DMS 273 treated with DMSO at 0.1 percent for 48 hours (cell line): ENCODE measurements around the gene DNAJC21.
"Not testable (repeated sequence)": the region's sequence is repeated elsewhere in the genome, so short reads cannot be mapped to it uniquely, and the experiment has no call there.

Experiments
- DNase-seq: peaks from one replicate; lab custom pipeline; 2025; lab: John Stamatoyannopoulos, UW

The DNAJC21 gene

DNA sequence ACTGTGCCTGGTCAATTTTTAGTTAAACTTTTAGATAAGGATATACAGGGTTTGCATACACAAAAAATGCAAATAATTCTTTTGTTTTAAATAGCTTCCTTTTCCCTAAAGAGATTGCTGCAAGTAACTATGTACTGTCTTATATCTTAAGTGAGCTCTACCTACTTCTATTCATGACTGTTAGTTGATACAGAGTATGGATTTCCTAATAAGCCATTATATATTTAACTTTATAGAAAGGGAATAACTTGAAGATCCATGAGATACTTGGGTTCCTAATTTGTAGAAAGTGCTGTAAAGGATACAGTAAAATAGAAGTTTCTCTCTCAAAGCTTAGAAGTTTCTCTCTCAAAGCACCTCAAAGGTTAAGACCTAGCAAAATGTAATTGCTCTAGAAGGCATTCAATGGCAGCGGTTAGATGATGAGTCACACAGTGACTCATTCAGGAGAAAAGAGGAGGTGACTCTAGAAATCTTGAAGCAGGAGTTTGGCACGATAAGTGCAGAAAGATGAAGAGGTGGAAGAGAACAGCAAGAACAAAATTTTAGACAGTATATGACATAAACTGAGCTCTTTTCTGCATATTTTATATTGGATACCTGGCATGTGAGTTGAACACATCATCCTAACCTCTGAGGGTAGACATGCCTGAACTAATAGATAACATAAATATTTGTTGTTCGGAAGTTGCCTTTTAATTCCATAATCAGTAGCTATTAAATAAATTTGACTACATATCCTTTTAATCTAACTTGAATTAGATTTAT is 5.5 kb upstream of the DNAJC21 start:
- DNase-seq = no peak

DNA sequence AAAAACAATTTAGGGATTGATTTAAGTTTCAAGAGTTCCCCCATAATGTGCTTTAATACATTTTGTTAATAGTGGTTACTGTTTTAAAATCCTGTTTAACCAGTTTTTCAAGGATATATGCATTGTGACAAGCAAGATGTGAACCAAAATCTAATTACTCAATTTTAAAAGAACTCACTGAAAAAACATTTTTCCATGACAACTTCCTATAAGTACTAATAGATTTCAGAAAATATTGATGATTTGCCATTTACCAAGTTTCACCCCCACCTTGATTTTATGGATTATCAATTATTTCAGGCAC is 4.9 kb upstream of the DNAJC21 start:
- DNase-seq = no peak

DNA sequence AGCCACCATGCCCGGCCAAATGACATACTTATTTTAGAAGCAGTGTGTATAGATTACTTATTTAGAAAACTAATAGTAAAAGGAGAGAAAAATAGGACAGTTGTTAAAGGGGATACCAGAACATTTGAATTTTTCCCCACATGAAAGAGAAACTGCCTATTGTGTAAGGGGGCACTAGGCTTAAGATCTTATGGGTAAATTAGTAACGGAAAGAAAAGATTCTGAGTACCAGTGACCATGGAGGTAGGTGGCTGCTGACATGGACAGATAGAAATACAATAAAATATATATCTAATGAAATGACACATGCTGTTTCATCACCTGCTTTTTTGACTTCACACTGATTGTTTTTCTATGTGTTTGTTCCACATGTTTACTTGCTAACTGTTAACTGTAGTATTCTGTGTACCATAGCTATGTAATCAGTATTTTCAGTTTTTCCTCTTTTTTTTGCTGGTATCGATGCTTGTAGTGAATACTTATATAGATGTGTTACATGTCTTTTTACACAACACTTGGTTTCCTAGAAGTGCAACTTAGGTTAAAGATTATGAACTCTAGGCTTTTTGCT is 3.0 kb upstream of the DNAJC21 start:
- DNase-seq = no peak

DNA sequence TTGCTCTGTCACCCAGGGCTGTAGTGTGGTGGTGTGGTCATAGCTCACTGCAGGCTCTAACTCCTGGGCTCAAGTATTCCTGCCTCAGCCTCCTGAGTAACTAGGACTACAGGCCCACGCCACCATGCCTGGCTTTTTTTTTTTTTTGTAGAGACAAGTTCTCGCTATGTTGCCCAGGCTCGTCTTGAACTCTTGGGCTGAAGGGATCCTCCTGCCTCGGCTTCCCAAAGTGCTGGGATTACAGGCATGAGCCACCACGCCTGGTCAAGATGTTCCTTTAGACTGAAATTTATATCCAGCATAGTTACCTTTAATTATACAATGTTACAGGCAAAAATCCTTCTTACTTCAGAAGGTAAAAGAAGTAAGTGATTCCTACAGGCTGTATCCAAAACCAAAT is 1.6 kb upstream of the DNAJC21 start:
- no peak for DNase-seq

DNA sequence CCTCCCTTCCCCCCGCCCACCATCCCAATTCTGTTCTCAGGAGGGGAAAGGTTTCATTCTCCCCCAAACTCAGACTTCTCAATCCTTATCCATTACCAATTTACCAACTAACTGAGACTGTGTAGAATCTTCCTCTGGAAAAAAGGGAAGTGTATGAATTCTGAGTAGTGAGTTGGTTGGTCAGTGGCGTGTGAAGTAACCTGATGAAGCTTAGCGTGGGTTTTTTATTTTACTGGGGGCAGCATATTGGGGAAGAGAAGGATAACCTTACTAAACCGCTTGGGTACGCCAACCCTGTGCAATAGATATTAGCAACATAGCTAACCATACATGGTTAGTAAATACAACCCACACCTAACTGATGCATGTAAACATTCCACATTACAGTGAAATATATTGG is 1.1 kb upstream of the DNAJC21 start:
- DNase-seq = no peak

DNA sequence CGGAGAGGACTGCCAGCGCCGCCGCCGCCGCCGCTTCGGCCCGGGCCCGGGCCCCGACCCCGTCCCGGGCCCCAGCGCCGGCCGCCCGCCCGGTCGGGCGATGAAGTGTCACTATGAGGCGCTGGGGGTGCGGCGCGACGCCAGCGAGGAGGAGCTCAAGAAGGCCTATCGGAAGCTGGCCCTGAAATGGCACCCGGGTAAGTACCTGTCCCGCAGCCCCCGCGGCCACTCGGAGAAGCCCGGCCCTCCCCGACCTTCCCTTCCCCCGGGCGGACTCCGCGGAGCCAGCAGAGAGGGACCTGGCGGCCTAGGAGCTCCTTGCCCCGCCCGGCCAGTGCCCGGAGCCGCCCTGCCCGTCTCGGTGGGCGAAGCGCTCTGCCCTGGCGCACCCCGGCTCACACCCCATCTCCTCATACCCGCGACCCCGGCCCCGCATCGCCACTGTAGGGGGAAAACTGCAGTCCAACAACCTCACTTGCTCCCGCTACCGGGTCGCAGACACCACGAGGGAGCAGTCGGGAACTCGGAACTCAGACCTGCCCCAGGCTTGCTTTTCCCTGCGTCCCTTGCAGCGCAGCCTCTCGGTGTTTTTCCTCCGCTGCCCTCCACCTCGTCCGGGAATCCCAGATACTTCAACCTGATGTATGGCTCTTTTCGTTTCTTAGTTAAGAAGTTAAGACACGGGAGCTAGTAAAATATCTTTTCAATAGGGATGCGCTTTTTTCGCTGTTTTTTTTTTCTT is 532 bp downstream of the DNAJC21 start:
- peak; percentile 50 for DNase-seq

DNA sequence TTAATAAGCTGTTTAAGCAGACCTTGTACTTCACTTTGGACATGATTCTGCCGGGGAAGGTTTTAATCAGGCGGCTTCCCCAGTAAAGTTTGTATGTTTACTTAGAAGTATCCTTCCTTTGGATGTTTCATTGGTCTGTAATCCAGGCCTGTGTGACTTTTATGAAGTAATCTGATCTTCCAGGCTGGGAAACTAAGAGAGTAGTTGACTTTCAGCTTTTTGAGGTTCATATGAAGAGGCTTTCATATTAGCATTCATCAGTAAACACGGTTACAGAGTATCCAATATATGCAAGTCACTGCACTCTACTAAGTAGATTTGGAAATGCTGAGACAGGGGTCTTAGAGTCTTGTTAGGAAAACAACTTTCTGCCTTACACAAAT is 1.1 kb downstream of the DNAJC21 start:
- DNase-seq = no peak

DNA sequence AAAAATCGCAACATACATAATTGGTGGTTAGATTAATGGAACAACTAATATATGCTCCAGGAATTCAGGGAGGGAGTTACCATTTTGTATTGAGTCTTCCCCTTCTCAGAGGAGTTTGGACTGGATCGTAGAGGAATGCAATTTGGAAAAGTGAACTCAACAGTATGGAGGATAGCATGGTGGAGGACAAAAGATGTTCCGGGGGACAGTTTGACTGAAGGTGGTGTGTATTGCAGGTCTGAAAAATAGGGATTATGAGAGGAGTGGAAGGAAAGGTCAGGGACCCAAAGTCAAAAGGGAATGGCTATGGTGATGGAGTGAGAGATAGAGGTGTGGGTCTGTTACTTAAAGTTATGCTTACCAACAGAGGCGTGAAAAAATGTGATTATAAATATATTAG is 1.5 kb downstream of the DNAJC21 start:
- DNase-seq = no peak

DNA sequence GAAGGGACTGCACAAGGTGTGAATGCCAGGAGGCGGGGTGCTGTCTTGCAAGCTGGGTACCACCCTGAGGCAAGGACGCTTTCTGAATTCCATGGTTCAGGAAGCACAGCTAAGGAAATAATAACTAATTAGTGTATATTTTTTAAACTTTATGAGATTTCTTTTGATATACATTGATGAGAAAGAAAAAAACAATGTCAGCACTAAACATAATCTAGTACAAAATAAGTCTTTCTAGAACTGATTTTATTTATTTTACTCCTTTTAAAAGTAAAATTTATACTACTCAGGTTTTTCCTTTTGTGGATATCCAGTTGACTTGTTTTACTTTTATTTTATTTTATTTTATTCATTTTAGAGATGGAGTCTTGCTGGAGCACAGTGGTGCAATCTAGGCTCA is 3.6 kb downstream of the DNAJC21 start:
- no peak for DNase-seq

DNA sequence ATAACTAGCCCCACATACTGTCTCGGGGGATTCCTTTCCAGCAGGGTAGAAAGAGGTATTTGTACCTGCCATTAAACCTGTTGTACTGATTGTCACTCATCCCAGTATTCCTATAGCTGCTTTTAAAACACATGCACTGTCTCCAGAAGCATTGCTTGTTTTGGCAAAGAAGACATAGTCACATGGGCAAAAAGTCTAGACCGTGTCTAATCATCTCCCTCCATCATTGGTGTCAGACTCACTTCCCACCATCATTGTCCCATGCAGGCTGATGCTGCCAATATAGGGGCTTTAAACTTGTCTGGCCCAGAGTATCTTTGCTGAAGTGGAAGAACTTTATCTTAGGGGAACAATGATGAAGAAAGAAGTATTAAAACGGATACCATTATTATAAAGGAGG is 12.6 kb downstream of the DNAJC21 start:
- DNase-seq = no peak

DNA sequence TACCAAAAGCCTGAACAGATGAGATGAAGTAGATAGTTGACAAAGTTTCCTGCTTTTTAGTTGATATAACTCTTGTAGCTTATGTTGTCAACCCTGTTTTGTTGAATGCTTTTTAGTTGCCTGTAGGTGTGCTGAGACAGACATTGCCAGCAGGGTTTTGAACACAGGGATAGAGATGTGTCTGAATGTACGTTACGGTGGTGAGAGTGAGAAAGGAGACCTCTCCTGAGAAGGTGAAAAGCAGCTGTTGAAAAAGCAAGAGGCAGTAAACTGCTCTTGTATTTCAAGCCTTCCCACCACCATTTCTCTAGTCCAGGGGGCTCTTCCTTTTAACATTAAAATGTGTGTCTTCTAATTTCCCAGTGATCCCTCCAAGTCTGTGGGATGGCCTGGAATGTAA is 14.7 kb downstream of the DNAJC21 start:
- no peak for DNase-seq

DNA sequence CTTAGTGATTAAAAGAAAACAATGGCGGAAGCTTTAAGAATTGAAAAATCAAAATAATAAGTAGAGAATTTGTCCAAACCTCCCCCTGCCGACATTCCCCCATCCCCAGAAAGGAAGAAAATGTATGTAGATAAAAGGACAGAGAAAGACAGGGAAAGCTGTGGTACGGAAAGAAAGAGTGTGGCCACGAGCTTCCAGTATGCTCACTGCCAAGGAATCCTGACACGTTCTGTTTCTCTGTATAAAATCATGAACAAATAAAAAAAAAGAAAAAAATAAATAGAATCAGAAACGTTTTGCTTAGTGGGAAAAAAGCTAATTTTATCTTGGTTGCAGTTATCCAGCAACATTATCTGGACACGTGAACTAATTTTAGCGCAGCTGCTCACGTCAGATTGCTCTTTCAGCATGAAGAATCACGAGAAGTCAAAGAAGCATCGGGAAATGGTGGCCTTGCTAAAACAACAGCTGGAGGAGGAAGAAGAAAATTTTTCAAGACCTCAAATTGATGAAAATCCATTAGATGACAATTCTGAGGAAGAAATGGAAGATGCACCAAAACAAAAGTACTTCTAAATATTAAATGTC is 15.2 kb downstream of the DNAJC21 start:
- no peak for DNase-seq

DNA sequence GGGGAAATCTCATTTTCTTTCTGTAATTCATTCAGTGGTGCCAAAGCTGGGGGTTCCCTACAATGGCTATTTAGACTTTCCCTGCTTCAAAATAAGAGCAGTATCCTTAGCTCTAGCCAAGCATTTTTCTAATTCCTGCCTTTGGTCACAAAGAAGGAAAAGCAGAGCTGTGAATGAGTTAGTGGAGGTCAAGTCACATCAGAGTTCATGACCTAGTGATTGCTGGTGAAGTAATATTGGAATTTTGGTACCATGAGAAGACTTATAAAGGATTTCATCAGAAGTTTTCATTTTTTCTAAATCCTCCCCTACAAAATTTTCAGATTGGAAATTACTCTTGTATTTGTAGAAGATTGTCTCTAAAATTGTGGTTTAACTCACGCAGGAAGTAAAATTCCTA is 28.0 kb downstream of the DNAJC21 start:
- no peak for DNase-seq

DNA sequence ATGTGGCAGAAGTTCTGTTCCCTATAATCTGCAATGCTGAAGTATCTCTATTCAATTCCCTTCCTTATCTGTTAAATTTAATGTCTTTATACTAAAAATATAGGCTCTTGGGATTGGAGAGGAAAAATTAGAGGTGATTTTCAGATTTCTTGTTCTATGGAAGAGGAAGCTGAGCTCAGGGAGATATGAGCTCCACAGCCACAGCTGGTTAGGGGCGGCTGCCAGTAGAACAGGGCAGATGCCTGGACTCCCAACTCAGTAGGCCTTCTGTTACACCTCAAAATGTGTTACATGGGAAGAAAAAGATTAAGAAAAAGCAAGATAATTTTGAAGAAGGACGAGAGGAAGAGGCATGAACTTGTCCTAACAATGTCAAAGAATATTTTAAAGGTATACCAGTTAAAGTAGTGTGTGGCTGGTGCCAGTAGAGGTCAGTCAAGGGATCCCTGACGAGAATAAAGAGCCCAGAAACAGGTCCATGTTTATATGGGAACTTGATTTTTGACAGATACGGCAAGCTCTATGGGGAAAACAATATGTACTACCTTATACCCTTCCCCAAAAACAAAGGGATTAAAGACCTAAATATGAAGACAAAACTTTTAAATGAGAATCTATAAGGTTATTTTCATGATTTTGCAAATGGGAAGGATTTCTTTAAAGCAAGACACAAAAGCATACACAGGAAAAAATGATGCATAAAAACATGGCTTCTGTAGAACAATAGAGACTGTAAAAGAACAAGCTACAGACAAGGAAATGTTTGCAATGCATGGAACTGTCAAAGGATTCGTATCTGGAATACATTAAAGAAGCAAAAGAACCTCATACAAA is 28.7 kb downstream of the DNAJC21 start:
- no peak for DNase-seq

DNA sequence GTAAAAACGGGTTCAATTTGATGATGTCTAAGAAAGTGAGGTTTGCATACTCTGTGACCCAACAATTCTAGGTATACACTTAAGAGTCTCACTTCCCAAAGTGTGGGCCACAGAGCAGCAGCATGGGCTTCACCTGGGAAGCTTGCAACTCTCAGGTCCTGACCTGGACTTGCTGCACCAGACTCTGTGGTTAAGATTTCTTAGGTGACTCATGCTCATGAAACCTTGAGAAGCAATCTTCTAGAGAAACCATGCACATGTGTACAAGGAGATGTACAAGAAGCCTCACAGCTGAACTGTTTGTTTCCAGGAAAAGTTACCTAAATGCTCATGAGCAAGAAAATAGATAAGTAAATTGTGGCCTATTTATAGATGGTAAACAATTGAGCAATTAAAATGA is 30.0 kb downstream of the DNAJC21 start:
- DNase-seq = no peak

DNA sequence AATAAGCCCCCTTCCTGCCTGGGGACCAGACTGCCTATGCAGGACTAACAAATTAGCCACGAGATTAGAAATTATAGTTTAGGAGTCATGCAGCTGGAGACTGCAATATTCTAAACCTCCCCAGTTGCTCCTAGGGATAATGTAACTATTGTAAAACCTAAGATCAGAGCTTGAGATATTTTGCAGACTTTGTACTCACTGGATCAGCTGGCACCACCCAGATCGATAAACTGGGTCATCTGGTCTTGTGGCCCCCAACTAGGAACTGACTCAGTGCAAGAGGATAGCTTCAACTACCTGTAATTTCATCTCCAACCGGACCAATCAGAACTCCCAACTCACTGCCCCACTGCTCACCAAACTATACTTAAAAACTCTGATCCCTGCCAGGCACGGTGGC is 38.2 kb downstream of the DNAJC21 start:
- no peak for DNase-seq

DNA sequence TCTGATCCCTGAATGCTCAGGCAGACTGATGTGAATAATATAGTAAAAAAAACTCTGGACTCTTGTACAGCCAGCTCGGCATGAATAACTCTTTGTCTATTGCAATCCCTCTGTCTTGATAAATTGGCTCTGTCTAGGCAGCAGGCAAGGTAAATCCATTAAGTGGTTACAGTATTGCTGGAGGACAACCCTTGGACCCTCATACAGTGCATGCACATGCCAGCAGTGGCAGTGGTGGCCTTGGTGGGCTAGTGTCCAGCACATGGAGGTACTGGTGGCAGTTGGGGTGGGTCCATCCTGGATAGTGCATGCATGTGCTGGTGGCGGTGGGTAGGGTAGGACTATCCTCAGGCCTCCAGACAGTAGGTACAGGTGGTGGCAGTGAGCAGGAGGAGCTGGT is 38.9 kb downstream of the DNAJC21 start:
- DNase-seq = no peak

DNA sequence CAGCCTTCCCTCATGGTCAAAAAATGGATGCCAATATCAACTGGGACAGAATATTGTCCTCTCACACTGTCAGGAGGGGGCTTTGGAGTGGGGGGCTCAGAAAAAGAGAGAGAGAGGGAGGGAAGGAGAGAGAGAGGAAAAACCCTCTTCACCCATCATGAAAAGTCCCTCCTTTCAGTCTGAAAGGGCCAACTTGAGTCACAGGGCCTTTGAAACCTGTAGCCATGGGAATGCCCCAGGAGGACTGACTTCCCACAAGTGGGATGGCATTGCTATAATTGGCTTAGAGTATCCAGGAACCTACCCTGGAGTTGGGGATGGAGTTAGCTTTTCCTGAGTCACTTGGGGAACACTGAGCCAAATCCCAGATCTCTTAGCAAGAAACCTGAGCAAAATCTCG is 41.2 kb downstream of the DNAJC21 start:
- DNase-seq = no peak

DNA sequence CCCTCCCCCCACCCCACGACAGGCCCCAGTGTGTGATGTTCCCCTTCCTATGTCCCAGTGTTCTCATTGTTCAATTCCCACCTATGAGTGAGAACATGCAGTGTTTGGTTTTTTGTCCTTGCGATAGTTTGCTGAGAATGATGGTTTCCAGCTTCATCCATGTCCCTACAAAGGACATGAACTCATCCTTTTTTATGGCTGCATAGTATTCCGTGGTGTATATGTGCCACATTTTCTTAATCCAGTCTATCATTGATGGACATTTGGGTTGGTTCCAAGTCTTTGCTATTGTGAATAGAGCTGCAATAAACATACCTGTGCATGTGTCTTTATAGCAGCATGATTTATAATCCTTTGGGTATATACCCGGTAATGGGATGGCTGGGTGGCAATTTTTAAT is 42.3 kb downstream of the DNAJC21 start:
- not testable (repeated sequence) for DNase-seq

DNA sequence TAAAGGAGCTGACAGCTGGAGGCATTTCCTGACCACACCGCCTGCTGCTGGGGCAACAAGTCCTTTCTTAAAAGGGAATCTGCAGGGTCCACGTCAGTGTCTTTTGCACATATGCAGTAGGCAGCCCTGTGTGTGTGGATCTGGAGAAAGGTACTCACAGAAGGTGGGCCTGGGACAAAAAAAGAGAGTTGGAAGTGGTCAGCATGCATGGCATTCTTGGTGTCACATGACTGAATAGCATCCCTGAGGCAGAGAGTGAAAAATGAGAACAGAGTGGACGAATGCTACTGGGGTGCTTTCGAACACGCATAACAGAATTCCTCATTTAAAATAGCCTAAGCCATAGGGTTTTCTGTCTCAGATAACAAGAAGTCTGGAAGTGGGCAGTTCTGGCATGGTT is 47.0 kb downstream of the DNAJC21 start:
- no peak for DNase-seq

DNA sequence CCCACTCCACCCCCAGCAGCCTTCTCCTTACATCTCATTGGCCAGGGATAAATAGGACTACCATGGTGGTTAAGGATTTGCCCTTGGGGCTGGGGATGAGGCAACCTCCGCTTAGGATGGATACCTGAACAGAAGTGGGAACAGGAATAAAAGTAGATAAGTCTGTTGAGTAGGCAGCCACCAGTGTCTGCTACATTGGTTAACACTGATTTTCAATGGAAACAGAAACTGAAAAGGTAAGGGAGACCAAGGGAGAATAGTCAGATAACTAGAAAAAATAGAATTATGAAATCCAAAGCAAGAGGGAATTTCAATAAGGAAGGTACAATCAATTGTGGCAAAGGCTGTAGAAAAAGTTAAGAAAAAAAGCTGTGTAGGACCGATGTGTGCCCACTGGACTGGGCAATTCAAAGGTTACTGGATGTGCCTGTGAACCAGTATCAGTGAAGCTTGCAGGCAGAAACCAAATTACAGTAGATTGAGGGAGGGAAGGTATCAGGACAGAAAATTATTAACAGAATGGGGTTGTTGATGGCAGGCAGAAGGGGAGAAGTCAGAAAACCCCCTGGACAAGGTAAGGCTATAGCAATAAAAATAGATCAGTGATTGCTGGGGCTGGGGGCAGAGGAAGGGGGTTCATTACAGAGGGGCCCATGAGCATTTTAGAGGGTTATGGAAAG is 48.7 kb downstream of the DNAJC21 start:
- DNase-seq = no peak

DNA sequence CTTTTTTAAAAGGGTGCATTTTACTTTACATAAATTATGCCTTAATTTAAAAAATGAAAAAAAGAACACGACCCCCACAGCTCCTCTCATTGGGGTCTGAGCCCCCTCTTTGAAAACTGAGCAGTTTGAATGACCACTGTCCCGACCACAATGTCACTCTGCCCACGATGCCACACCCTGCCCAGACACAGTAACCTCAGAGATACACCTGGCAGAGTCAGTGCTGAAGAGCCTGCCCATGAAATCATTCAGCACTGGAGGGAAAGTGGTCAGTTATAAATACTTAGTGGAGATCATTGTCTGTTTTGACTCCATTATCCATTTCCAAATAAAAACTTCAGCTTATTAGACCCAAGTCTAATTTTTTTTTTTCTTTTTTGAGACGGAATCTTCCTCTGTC is 49.3 kb downstream of the DNAJC21 start:
- no peak for DNase-seq
